ENCODE measurements around the gene SEMA3G. TPM values are rescaled to one million over a fixed set of nuclear protein-coding genes. Genes with fewer than 3 reads are reported as not detected.

SEMA3G gene
- total RNA-seq, 2 experiments from 2014 or later, result 0.34 to 0.69 TPM

- DNase-seq, result peak in 1 of 14 experiments; percentile 36
- Histone ChIP-seq H3K27me3 (ENCODE audit: control insufficient read depth in 1 of 2, insufficient read depth in 2 of 2, low read length in 2 of 2) (no peaks in the 10 kb centered on the region), H3K9me3 (ENCODE audit: control insufficient read depth in 1 of 2, insufficient read depth in 1 of 2, low read length in 2 of 2) (no peaks in the 10 kb centered on the region), H3K4me3 (ENCODE audit: low read length) (no peak overlapping the region), H3K27ac (ENCODE audit: low read depth in 1 of 2, low read length in 2 of 2) (no peak overlapping the region), H3K4me1 (ENCODE audit: insufficient read depth, low read length) (peaks cover 34% of the 10 kb centered on the region), H3K36me3 (ENCODE audit: insufficient read depth, low read length) (peaks cover 30% of the 10 kb centered on the region)
- Mint-ChIP-seq H3K36me3 (ENCODE audit: low read depth) (peaks cover 74% of the 10 kb centered on the region), H3K27ac (no peak overlapping the region), H3K9me3 (no peaks in the 10 kb centered on the region), H3K27me3 (no peaks in the 10 kb centered on the region), H3K4me1 (ENCODE audit: low read depth) (peaks cover 43% of the 10 kb centered on the region), H3K4me3 (peak overlapping the region; percentile 9)
- ChIA-PET POLR2A (no interaction called here), CTCF (interaction anchor here (1.3 kb wide), 1 partner anchor 12 kb away, joined by 4 read pairs; no protein-coding TSS in a partner anchor)
- intact Hi-C loops (cut with DNase I, micrococcal nuclease), result loop anchor here in 1 of 2 experiments (5.0 kb wide), 2 partner anchors 223 to 307 kb away; partner anchors contain the start of gene POC1A
- no peak for TF ChIP-seq CTCF (IDR thresholded peaks at IDR 0.05)
- ATAC-seq (ENCODE audit: poor library complexity), result no peak
Measured at GRCh38 chr3:52458770-52459545, 14.1 kb upstream of the SEMA3G start.

GRCh38 chr3:52458031-52458760 lies 13.3 kb upstream of the SEMA3G start:
- DNase-seq, result no peak
- TF ChIP-seq CTCF (IDR thresholded peaks at IDR 0.05), result no peak
- Histone ChIP-seq H3K36me3 (ENCODE audit: insufficient read depth, low read length) (peaks cover 30% of the 10 kb centered on the region), H3K4me3 (ENCODE audit: low read length) (no peak overlapping the region), H3K27me3 (ENCODE audit: control insufficient read depth in 1 of 2, insufficient read depth in 2 of 2, low read length in 2 of 2) (no peaks in the 10 kb centered on the region), H3K4me1 (ENCODE audit: insufficient read depth, low read length) (peaks cover 41% of the 10 kb centered on the region), H3K27ac (ENCODE audit: low read depth in 1 of 2, low read length in 2 of 2) (no peak overlapping the region), H3K9me3 (ENCODE audit: control insufficient read depth in 1 of 2, insufficient read depth in 1 of 2, low read length in 2 of 2) (no peaks in the 10 kb centered on the region)
- H3K4me1 Mint-ChIP-seq (ENCODE audit: low read depth), result peaks cover 47% of the 10 kb centered on the region
- H3K36me3 Mint-ChIP-seq (ENCODE audit: low read depth), result peaks cover 70% of the 10 kb centered on the region
- no peaks in the 10 kb centered on the region for H3K27me3 Mint-ChIP-seq
- ChIA-PET CTCF (interaction anchor here (1.3 kb wide), 1 partner anchor 12 kb away, joined by 4 read pairs; no protein-coding TSS in a partner anchor), POLR2A (interaction anchor here (1.9 kb wide), 1 partner anchor 78 kb away, joined by 4 read pairs; the partner anchor contains the start of gene UQCC5)
- peak overlapping the region; percentile 60 for H3K4me3 Mint-ChIP-seq
- ATAC-seq (ENCODE audit: poor library complexity), result no peak
- intact Hi-C loops (cut with DNase I, micrococcal nuclease), result loop anchor here in 1 of 2 experiments (5.0 kb wide), 2 partner anchors 224 to 306 kb away; partner anchors contain the start of gene POC1A
- H3K27ac Mint-ChIP-seq, result peak overlapping the region; percentile 100
- no peaks in the 10 kb centered on the region for H3K9me3 Mint-ChIP-seq

- Mint-ChIP-seq H3K4me3 (peak overlapping the region; percentile 96), H3K9me3 (no peaks in the 10 kb centered on the region), H3K36me3 (ENCODE audit: low read depth) (peaks cover 57% of the 10 kb centered on the region), H3K4me1 (ENCODE audit: low read depth) (peaks cover 43% of the 10 kb centered on the region), H3K27ac (peak overlapping the region; percentile 100), H3K27me3 (no peaks in the 10 kb centered on the region)
- Histone ChIP-seq H3K27ac (ENCODE audit: low read depth in 1 of 2, low read length in 2 of 2) (peak overlapping the region; percentile 81 to 85), H3K9me3 (ENCODE audit: control insufficient read depth in 1 of 2, insufficient read depth in 1 of 2, low read length in 2 of 2) (no peaks in the 10 kb centered on the region), H3K27me3 (ENCODE audit: control insufficient read depth in 1 of 2, insufficient read depth in 2 of 2, low read length in 2 of 2) (no peaks in the 10 kb centered on the region), H3K4me1 (ENCODE audit: insufficient read depth, low read length) (peaks cover 44% of the 10 kb centered on the region), H3K4me3 (ENCODE audit: low read length) (peak overlapping the region; percentile 97), H3K36me3 (ENCODE audit: insufficient read depth, low read length) (peaks cover 28% of the 10 kb centered on the region)
- ChIA-PET CTCF (interaction anchor here (0.6 kb wide), 1 partner anchor 29 kb away, joined by 3 read pairs; no protein-coding TSS in a partner anchor), POLR2A (interaction anchor here (0.7 to 1.9 kb wide), 3 partner anchors 29 to 79 kb away, joined by 3 to 4 read pairs (median 3); partner anchors contain the start of gene UQCC5)
- ATAC-seq (ENCODE audit: poor library complexity) (no peak), DNase-seq (no peak)
- no peak for TF ChIP-seq CTCF (IDR thresholded peaks at IDR 0.05)
- intact Hi-C loops (cut with DNase I, micrococcal nuclease), result loop anchor here in 1 of 2 experiments (2.0 to 5.0 kb wide), 3 partner anchors 78 to 304 kb away; partner anchors contain the start of gene POC1A
Measured at GRCh38 chr3:52456800-52457183, 11.9 kb upstream of the SEMA3G start.

All from CD4-positive, alpha-beta T cell (primary cell).